ENCODE measurements around the gene FCMR. TPM values are rescaled to one million over a fixed set of nuclear protein-coding genes. Genes with fewer than 3 reads are reported as not detected.

Gene FCMR
- total RNA-seq, 1 donor from 2014 or later, result 8.4 TPM

GRCh38 chr1:206864939-206865671 is 56.6 kb downstream of the FCMR start, which contains the start of gene IL20:
IL20 (plus strand) TSS chr1:206865623; CDS start chr1:206865853, 230 bp downstream.
- Mint-ChIP-seq H3K27me3 (ENCODE audit: unreplicated experiment) (peaks cover 2% of the 10 kb centered on the region), H3K27ac (ENCODE audit: unreplicated experiment) (no peak within 1 kb of the TSS), H3K4me3 (ENCODE audit: unreplicated experiment) (no peak within 1 kb of the TSS), H3K9me3 (ENCODE audit: unreplicated experiment) (no peaks in the 10 kb centered on the region), H3K4me1 (ENCODE audit: unreplicated experiment) (no peaks in the 10 kb centered on the region), H3K36me3 (ENCODE audit: low read depth, unreplicated experiment) (no peaks in the 10 kb centered on the region)
- DNase-seq (ENCODE audit: low spot score), result peak; percentile 88
- TF ChIP-seq CTCF (IDR thresholded peaks at IDR 0.05; ENCODE audit: unreplicated experiment), result peak; percentile 95

GRCh38 chr1:206863266-206863665 is 58.5 kb downstream of the FCMR start:
- TF ChIP-seq CTCF (IDR thresholded peaks at IDR 0.05; ENCODE audit: unreplicated experiment), result no peak
- Mint-ChIP-seq H3K9me3 (ENCODE audit: unreplicated experiment) (no peaks in the 10 kb centered on the region), H3K36me3 (ENCODE audit: low read depth, unreplicated experiment) (no peaks in the 10 kb centered on the region), H3K27me3 (ENCODE audit: unreplicated experiment) (peaks cover 4% of the 10 kb centered on the region), H3K27ac (ENCODE audit: unreplicated experiment) (no peak overlapping the region), H3K4me3 (ENCODE audit: unreplicated experiment) (no peak overlapping the region), H3K4me1 (ENCODE audit: unreplicated experiment) (no peaks in the 10 kb centered on the region)
- DNase-seq (ENCODE audit: low spot score), result no peak

- no peaks in the 10 kb centered on the region for H3K36me3 Mint-ChIP-seq (ENCODE audit: low read depth, unreplicated experiment)
- H3K27ac Mint-ChIP-seq (ENCODE audit: unreplicated experiment), result no peak overlapping the region
- TF ChIP-seq CTCF (IDR thresholded peaks at IDR 0.05; ENCODE audit: unreplicated experiment), result no peak
- H3K4me3 Mint-ChIP-seq (ENCODE audit: unreplicated experiment), result no peak overlapping the region
- no peak for DNase-seq (ENCODE audit: low spot score)
- peaks cover 3% of the 10 kb centered on the region for H3K27me3 Mint-ChIP-seq (ENCODE audit: unreplicated experiment)
- no peaks in the 10 kb centered on the region for H3K9me3 Mint-ChIP-seq (ENCODE audit: unreplicated experiment)
- no peaks in the 10 kb centered on the region for H3K4me1 Mint-ChIP-seq (ENCODE audit: unreplicated experiment)
These were observed 61.6 kb downstream of the FCMR start for GRCh38 chr1:206860165-206860564.

- no peak for DNase-seq (ENCODE audit: low spot score)
- peaks cover 4% of the 10 kb centered on the region for H3K27me3 Mint-ChIP-seq (ENCODE audit: unreplicated experiment)
- no peaks in the 10 kb centered on the region for H3K9me3 Mint-ChIP-seq (ENCODE audit: unreplicated experiment)
- H3K27ac Mint-ChIP-seq (ENCODE audit: unreplicated experiment), result no peak overlapping the region
- H3K4me3 Mint-ChIP-seq (ENCODE audit: unreplicated experiment), result no peak overlapping the region
- H3K36me3 Mint-ChIP-seq (ENCODE audit: low read depth, unreplicated experiment), result no peaks in the 10 kb centered on the region
- no peaks in the 10 kb centered on the region for H3K4me1 Mint-ChIP-seq (ENCODE audit: unreplicated experiment)
- TF ChIP-seq CTCF (IDR thresholded peaks at IDR 0.05; ENCODE audit: unreplicated experiment), result no peak
These were observed 62.6 kb downstream of the FCMR start for GRCh38 chr1:206859082-206859521.

GRCh38 chr1:206856674-206857464 is 64.9 kb downstream of the FCMR start:
- H3K27me3 Mint-ChIP-seq (ENCODE audit: unreplicated experiment), result peaks cover 4% of the 10 kb centered on the region
- H3K9me3 Mint-ChIP-seq (ENCODE audit: unreplicated experiment), result no peaks in the 10 kb centered on the region
- H3K4me1 Mint-ChIP-seq (ENCODE audit: unreplicated experiment), result no peaks in the 10 kb centered on the region
- no peaks in the 10 kb centered on the region for H3K36me3 Mint-ChIP-seq (ENCODE audit: low read depth, unreplicated experiment)
- no peak overlapping the region for H3K27ac Mint-ChIP-seq (ENCODE audit: unreplicated experiment)
- H3K4me3 Mint-ChIP-seq (ENCODE audit: unreplicated experiment), result no peak overlapping the region
- DNase-seq (ENCODE audit: low spot score), result no peak
- peak; percentile 41 for TF ChIP-seq CTCF (IDR thresholded peaks at IDR 0.05; ENCODE audit: unreplicated experiment)

All from endothelial cell (in vitro differentiated cells).